Activated gamma-delta T cell treated with anti-CD3 and anti-CD28 coated beads, Interleukin-2, amount 50 U/mL, for 16 hours (primary cell): ENCODE data around the gene NQO2.

Experiments used
- DNase-seq: peaks from one replicate; pipeline ENCODE4 v3.0.0-alpha.2; 2020; ENCODE audit warnings: low read depth

The NQO2 gene, protein sequence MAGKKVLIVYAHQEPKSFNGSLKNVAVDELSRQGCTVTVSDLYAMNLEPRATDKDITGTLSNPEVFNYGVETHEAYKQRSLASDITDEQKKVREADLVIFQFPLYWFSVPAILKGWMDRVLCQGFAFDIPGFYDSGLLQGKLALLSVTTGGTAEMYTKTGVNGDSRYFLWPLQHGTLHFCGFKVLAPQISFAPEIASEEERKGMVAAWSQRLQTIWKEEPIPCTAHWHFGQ

DNA sequence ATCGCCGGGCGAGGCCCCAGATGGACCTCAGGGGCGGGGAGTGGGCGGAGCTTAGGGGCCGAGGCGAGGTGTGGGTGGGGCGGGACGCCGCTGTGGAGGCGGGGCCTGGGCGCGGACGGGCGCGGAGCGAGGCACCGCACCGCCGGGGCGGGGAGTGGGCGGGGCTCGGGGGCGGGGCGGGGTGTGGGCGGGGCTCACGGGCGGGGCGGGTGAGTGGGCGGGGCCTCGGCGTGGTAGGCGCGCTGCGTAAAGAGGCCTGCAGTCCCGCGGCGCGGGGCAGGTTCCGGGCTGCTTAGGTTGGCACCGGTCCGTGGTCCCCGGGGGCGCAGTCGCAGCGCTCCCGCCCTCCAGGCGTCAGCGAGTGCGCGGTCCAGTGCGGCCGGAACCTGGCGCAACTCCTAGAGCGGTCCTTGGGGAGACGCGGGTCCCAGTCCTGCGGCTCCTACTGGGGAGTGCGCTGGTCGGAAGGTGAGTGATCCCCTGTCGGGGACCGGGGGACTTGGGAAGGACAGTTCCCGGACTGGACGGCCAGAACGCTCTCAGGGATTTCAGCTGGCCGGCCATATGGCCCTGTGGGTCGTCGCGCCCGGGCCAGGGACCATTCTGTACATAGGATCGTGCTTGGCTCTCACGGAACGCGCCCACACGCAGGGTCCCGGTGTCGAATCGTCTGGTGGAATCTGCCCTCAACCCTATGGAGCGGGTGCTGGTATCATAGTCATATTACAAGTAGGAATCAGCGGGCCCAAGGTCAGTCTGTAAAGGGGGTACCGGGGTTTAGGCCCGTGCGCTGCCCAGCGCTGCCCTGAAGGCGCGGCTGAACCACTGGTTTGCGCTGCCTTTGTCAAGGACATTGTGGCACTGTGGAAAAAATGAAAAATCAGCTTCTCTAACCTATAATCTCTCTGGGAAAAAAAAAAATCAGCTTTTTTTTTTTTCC is at the start of gene NQO2:
NQO2 (plus strand) TSS at position 277 of the 940 bp plus-strand sequence. CDS start 6,659 bp downstream, outside the sequence.
- DNase-seq, result peak; percentile 83

DNA sequence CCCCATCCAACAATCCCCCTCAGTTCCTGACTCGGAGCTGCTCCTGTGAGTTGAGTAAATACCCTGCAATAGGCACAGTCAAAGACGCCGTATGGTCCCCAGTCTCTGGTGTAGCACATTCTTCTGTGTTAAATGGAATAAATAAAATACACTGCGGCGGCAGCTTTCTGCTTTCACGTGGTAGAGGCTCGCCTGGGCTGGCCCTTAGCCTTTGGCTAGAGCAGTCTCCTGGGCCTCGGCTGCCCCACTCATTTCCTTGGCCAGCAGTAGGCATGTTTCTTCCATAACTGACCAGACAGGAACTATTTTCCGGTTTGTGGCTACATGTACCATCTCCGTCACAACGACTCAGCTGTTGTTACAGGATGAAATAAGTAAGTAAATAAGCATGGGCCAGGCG is 49.0 kb upstream of the NQO2 start:
- no peak for DNase-seq

DNA sequence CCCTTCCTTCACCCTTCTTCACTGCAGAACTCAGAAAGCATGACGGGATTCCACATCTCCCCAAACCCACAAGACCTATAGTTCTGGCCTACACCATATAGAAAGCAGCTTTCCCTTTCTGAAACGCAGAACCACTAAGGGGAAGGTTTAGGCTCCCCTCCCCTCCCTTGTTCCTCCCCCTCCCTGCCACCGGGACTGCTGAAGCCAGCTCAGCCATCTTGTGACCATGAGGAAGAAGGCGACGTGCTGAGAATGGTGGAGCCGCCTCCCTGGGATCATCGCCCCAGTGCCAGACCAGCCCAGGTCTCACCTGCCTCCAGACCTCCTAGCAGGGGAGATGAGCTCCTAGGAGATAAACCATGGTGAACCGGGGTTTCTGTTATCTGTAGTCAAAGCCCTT is 48.0 kb upstream of the NQO2 start:
- DNase-seq, result no peak

DNA sequence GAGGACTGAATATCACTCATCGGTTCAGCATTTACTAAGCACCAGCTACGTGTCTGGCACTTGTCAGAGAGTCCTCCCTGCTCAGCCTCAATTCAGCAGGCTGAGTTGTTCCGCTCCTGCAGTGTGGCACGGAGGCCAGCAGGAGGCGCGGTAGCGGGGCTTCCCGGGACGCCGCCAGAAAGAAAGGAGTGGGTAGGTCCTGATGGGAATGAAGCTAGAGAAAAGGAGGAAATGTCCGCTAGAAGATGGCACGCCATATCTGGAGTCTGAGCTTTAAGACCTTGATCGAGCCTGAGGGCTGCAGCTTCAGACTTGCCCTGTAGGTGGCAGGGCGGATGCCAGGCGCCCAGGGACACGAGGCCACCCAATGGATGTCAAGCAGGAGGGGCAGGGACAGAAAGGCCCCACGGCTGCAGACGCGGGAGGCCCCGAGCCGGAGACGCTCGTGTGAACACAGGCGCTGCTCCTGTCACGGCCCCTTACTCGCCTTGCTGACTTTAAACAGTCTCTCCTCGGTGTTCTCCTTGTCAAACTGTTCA is 47.1 kb upstream of the NQO2 start:
- DNase-seq, result peak; percentile 21

DNA sequence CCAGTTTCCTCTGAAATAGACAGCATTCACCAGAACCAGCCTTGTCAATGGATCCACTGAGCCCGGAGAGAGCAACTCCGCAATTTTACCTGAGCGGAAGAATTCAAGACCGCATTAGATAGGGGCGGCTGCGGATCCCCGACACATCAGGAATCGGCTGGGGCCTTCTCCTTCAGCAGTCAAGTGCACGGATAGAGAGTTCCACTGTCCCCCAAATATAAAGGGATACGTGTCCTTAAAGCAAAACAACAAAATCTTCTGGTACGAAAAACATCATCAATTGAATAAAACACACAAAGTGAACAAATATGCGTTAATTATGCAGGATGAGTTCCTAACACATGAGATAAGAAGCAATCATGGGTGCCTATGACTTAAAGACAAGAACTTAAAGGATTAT is 46.6 kb upstream of the NQO2 start:
- no peak for DNase-seq

DNA sequence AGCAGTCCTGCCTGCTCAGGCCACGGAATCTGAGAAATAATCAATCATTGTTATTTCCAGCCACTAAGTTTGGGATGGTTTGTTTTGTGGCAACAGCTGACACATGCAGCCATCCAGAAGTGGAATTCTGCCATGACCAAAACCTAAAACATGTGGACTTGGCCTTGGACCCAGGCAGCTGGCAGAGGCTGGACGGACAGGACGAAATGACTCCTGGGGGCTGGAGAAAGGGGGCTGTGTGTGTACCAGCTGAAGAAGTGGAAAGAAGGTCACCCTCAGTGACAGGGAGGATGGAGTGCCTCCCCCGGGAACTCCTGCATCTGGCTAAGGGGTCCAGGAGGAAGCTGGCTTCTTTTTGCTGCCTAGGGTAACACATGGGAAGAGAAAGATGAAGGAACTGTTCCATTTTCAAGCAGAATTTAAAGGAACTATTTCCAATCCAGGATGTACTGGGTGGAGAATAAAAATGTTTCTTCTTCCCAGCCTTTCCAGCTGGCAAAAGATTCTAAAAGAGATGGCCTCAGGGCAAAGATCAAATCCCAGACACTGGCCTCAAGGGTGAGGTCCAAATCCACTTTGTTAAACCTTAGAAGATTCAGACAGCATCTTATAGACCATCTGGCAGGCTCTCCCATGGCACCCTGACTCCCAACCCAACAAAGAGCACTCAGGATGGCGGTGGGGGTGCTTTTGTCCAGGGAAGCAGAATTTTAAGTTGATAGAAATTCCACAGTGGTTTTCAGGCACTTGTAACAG is 42.6 kb upstream of the NQO2 start:
- DNase-seq, result no peak

DNA sequence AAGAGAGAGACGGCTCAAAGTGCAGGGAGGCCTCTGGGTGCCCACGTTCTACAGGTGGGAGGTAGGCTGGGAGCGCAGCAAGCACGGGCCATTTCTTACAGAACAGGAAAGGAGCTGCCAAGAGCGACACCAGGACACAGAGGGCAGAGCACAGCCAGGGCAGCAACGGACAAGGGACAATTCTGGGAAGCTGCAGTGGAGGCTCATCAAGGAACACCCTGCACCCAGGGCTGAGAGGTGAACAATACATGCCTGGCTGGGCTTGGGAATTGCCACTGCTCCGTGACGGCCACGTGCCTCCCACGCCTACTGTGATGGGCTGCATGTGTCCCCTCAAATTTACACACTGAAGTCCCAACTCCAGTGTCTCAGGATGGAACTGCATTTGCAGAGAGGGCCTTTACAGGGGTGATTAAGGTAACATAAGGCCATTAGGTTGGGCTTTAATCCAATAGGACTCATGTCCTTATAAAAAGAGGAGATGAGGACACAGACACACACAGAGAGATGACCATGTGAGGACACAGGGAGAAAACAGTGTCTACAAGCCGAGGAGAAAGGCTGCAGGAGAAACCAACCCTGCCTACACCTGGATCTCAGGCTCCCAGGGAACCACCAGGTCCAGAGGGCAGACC is 41.9 kb upstream of the NQO2 start:
- no peak for DNase-seq

DNA sequence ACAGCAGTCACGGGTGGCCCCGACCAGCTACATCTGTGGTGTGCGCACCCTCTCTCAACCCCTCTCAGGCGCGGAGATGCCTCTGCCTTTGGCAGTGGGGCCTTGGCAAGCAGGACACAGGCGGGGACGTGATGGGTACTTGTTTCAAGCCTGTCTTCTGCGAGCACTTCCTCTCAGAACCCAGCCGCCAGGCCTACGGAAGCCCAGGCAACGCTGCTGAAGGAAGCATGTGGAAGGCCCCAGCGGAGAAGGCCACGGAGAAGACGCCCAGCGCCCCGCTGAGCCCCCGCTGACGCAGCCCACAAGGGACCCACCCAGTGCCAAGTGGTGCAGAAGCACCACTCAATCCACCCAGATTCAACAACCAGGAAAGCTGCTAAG is 41.4 kb upstream of the NQO2 start:
- DNase-seq, result no peak

DNA sequence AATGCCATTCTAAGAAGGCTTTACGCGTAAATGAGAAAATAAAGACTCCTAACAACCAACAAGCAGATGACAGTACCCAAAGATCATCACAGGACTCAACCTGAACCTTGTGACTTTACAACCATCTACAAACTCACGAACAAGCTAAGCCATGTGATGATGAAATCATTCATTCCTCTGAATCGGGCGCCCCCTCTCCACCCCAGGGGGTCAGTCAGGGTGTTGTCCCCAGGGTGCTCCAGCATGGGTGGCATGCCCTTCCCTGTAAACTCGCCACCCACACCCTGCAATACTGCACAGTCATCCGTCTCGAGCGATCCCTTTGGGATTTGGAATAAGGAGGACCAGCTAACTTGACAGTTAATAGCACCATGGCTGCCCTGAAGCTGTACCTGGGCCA is 40.9 kb upstream of the NQO2 start:
- no peak for DNase-seq

DNA sequence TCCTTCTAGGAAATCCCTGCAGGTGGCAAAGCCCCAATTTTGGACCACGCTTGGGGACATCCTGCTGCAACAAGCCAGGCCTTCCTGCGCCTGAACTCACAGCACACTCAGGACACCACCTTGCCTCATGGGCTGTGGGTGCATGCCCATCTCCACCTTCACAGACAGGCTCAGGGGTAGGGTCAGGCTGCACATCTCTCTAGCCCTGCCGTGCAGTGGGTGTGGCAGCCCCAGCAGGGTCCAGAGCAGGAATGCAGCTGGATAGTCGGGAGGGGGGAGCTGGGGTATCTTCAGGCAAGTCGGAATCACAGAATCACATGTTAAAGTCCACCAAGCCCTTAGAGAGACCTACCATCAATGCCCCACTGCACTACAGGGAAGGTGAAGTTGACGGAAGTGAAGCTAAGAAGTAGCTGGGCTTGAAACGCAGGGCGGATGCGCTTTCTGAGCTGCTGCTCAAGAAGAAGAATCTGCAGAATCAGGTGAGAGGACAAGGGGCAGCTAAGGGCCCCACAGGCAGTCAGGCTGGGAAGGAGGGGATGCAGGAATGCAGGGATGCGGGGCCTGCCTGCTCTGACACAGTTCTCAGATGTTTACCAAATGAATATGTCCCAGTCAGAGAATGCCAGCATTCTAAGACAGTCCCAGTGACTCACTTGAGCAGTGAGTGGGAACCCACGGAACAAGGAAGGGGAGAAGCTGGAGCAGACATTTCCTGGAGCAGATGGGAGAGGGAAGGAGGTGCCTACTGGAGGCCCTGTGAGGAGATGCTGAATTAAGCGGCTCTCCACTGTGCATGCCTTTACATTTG is 39.6 kb upstream of the NQO2 start:
- no peak for DNase-seq

DNA sequence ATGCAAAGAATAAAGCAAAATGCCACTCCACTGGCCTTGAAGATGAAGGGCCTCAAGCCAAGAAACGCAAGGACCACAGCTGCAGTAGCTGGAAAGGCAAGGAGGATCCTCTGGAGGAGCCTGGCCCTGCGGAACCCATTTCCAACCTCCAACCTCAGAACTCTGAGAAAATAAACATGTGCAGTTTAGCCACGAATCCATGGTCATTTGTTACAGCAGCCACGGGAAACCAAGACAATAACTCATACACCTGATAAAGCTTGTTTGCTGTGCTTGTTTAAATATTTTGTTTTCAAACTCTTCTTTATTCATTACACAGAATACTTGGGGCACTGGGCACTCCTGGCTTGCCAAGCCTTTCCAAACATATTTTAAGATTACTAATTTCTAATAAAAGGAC is 38.8 kb upstream of the NQO2 start:
- no peak for DNase-seq

DNA sequence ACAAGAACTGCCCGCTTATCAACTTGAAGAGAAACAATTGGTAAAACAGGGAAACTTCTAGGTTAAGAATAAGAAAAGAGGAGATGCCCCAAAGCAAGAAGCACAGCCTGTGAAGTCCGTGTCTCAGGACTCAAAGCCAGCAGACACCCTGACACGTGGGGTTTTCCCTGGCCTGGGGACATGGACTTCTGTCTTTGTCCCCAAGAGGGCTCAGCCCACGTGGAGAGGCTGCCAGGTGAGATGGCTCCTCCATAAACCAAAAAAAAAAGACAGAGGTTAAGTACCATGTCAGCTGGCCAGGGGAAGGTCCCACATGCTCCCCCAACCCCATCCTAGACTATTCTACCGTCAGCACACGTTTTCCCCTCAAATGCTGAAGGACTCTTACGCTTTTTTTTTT is 38.2 kb upstream of the NQO2 start:
- no peak for DNase-seq

DNA sequence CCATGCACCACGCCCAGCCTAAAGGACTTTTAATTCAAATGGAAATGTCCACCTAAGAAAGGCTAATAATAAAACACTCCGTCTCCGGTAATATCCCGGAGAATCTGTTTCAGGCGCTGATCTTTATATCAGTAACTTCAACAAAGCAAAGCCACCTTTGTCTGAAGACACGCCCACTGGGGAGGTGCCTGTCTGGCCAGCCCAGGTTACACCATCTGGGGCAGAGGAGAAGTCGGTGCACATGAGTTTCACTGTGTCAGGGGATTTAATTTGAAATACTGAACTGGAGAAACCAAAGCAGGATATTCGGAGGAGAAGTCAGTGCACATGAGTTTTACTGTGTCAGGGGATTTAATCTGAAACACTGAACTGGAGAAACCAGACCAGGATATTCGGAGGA is 37.7 kb upstream of the NQO2 start:
- no peak for DNase-seq

DNA sequence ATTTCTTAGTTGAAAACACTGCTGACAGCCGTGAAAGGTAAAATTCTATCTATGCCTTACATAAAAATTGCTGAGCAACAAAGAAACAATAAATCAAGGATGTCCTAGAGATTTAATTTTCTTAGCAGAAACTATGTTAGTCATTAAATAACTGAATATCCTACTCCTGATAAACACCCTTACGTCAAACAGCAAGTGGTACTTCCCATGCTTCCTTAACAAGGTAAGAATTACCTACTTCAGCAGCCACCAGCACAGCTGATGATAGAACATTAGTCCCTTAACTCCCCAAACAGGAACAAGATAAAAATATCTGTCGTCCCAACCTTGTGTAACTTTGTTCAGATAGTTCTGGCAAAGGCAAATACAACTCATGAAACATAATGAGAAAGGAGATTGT is 37.1 kb upstream of the NQO2 start:
- DNase-seq, result no peak

DNA sequence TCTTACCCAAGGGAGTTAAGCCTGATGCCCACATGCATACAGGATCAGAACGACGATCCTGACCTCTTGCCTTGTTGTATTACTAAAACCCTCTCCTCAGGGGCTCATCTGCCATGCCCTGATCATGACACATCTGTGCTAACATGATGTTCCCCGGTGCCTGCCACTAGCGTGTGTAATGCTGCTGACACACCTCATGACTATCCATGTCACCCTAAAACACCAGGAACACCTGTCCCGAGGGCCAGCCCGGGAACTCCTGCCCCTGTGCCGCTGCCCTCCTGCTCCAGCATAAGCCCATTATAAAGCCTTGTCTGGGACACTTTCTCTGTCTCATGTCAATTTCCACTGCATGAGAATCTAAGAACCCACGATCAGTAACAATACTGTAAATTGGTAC is 35.9 kb upstream of the NQO2 start:
- DNase-seq, result no peak

DNA sequence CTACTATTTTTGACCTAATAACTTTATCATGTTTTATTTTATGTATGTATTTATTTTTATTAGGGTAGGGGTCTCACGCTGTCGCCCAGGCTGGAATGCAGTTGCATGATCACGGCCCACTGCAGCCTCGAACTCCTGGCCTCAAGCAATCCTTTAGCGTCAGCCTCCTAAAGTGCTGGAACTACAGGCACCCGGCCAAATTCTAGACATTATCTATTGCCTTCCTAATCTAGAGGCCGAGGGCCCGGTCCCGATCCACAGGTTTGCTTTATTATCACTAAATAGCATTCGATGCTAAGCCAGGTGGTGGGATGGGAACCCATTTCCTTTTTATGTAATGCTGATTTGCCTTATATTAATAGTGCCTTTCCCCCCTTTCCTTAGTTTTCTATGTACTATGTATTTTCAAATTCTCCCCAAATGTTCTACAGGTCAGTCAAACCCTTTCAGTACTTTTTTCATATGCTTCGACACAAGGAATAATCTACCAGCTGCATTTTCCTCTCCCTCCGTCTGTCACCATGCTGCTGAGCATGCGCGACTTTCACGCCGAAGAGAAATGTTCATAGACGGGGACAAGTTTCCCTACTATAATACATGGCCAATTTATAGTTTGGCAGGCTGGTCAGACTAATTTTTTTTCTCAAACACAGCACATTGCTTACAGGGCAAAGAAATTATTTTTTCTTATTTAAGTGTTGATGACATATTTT is 34.7 kb upstream of the NQO2 start:
- DNase-seq, result no peak

DNA sequence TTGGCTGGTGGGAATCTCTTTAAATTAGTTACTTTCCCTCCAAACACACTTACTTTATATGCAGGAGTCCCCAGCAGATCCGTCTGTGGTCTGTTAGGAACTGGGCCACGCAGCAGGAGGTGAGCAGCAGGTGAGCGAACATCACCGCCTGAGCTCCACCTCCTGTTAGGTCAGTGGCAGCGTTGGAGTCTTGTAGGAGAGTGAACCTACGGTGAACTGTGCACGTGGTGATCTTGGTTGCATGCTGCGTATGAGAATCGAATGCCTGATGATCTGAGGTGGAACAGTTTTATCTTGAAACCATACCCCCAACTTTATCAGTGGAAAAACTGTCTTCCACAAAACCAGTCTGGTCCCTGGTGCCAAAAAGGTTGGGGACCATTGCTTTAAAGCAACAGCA is 33.3 kb upstream of the NQO2 start:
- no peak for DNase-seq

DNA sequence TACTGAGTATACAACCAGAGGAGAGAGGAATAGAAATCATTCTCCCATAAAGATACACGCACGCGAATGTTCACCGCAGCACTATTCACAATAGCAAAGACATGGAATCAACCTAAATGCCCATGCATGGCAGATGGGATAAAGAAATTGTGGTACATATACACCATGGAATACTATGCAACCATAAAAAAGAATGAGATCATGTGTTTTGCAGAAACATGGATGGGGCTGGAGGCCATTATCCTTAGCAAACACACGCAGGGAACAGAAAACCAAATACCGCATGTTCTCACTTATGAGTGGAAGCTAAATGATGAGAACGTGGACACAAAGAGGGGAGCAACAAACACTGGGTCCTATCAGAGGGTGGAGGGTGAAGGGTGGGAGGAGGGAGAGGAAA is 31.8 kb upstream of the NQO2 start:
- DNase-seq, result no peak

DNA sequence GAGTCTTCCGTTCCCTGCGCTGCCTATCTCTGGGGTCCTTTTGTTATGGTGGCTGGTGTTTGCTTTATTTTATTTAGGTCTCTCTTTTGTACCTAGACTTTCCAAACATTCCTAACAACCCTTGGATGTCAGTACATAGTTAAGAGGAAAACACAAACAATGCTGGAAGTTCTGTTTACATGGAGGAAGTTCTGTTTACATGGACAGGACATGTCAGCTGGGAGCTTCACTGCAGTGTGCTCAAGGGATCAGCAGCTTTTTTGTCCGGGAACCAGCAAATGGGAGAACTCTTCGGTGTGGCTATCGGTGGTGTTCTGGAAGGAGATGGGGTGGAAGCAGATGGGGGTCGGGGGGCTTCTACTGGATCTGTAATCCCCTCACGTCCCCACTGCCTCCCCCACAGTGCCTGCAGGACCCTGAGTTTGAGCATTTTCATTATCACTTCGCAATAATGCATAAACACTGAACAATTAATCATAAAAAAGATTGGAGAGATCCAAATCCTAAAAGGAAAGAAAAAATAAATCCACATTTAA is 31.0 kb upstream of the NQO2 start:
- no peak for DNase-seq

DNA sequence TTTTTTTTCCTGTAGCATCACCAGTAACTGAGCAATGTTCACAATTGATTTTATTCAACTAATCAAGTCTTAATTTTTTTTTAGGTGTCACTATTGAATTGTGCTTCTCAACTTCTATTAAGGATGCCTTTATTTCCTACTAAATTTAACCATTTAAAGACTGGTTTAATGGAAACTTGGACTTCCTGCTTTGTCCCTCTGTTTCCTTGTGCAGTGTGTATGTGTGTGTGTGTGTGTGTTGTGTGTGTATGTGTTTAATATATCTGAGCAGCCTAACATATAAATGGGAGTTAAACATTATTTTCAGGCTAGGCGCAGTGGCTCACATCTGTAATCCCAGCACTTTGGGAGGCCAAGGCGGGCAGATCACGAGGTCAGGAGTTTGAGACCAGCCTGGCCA is 30.1 kb upstream of the NQO2 start:
- no peak for DNase-seq
